HG02938 (cell line): ENCODE data around the gene FUT9.
"Not testable (repeated sequence)": the region's sequence is repeated elsewhere in the genome, so short reads cannot be mapped to it uniquely, and the experiment has no call there.

ENCODE experiments used
- ATAC-seq: cut with Tn5 transposase; IDR thresholded peaks from one replicate; pipeline ENCODE4 v1.9.1; 2021; ENCODE audit warnings: mild to moderate bottlenecking, moderate library complexity; ENCODE audit not compliant: unreplicated experiment

The FUT9 gene

GRCh38 chr6:96171112-96171511 lies 155.3 kb downstream of the FUT9 start:
- ATAC-seq: no peak

- ATAC-seq: no peak
Measured at GRCh38 chr6:96184798-96185197, 169.0 kb downstream of the FUT9 start.

- ATAC-seq: no peak
Measured at GRCh38 chr6:96186094-96186493, 170.3 kb downstream of the FUT9 start.

- no peak for ATAC-seq
Measured at GRCh38 chr6:96186516-96187195, 170.9 kb downstream of the FUT9 start.

GRCh38 chr6:96194675-96195074 lies 178.9 kb downstream of the FUT9 start:
- ATAC-seq: no peak

- no peak for ATAC-seq
Measured at GRCh38 chr6:96195272-96195671, 179.5 kb downstream of the FUT9 start.

GRCh38 chr6:96196633-96197032 lies 180.9 kb downstream of the FUT9 start:
- ATAC-seq: no peak

GRCh38 chr6:96197241-96197640 lies 181.5 kb downstream of the FUT9 start:
- ATAC-seq: no peak

- ATAC-seq: no peak
Measured at GRCh38 chr6:96202571-96202970, 186.8 kb downstream of the FUT9 start.

- no peak for ATAC-seq
Measured at GRCh38 chr6:96211341-96211740, 195.6 kb downstream of the FUT9 start.

GRCh38 chr6:96212066-96212465 lies 196.3 kb downstream of the FUT9 start:
- ATAC-seq: no peak

- no peak for ATAC-seq
Measured at GRCh38 chr6:96213784-96214183, 198.0 kb downstream of the FUT9 start.

- ATAC-seq: no peak
Measured at GRCh38 chr6:96223695-96224094, 207.9 kb downstream of the FUT9 start.

GRCh38 chr6:96227135-96227534 lies 211.4 kb downstream of the FUT9 start:
- ATAC-seq: no peak

GRCh38 chr6:96234444-96234843 lies 218.7 kb downstream of the FUT9 start:
- ATAC-seq: no peak

- no peak for ATAC-seq
Measured at GRCh38 chr6:96235927-96236326, 220.2 kb downstream of the FUT9 start.

GRCh38 chr6:96236471-96236870 lies 220.7 kb downstream of the FUT9 start:
- ATAC-seq: no peak

- ATAC-seq: no peak
Measured at GRCh38 chr6:96237638-96238347, 222.0 kb downstream of the FUT9 start.

GRCh38 chr6:96246563-96246962 lies 230.8 kb downstream of the FUT9 start:
- no peak for ATAC-seq

- no peak for ATAC-seq
Measured at GRCh38 chr6:96249755-96250154, 234.0 kb downstream of the FUT9 start.

GRCh38 chr6:96257751-96258150 lies 242.0 kb downstream of the FUT9 start:
- no peak for ATAC-seq

- not testable (repeated sequence) for ATAC-seq
Measured at GRCh38 chr6:96260787-96261430, 245.1 kb downstream of the FUT9 start.
